HEK293 (cell line): ENCODE results near the gene VASH2.

Experiments used
- CTCF ChIP-seq: fragments of 450-650 bp; formaldehyde crosslinking; IDR thresholded peaks from 2 replicates; pipeline ENCODE4 v1.5.1; 2016; ENCODE audit warnings: missing biosample characterization, missing genetic modification characterization
- PBX3 ChIP-seq: sonication (generic); formaldehyde crosslinking; IDR thresholded peaks from 2 replicates; pipeline ENCODE4 v1.8.1; 2022; ENCODE audit warnings: mild to moderate bottlenecking, moderate library complexity, missing genetic modification reagents
- PRDM1 ChIP-seq: fragments of 450-650 bp; formaldehyde crosslinking; IDR thresholded peaks from 2 replicates; pipeline ENCODE4; 2016; ENCODE audit warnings: missing biosample characterization, missing genetic modification characterization
- ZNF391 ChIP-seq: fragments of 450-650 bp; formaldehyde crosslinking; IDR thresholded peaks from 2 replicates; pipeline ENCODE4 v1.5.1; 2016; ENCODE audit warnings: low read depth, missing biosample characterization, missing genetic modification characterization, borderline replicate concordance
- ZNF585B ChIP-seq: fragments of 450-650 bp; formaldehyde crosslinking; IDR thresholded peaks from 2 replicates; pipeline ENCODE4 v1.5.1; 2016; ENCODE audit warnings: missing biosample characterization, missing genetic modification characterization
- ZNF776 ChIP-seq: fragments of 450-650 bp; formaldehyde crosslinking; IDR thresholded peaks from 2 replicates; pipeline ENCODE4 v1.5.0; 2017; ENCODE audit warnings: missing biosample characterization, missing genetic modification characterization, borderline replicate concordance

- TF ChIP-seq CTCF (no peak), ZNF391 (tag by site-specific recombination) (no peak), PRDM1 (tag by site-specific recombination) (no peak), PBX3 (CRISPR knock-in tag) (no peak), ZNF776 (tag by site-specific recombination) (no peak), ZNF585B (tag by site-specific recombination) (no peak)
Observed at GRCh38 chr1:213034713-213035112, 84.4 kb downstream of the VASH2 start.
